Measurements from ENCODE around the gene S100A14.
"Not testable (repeated sequence)": the region's sequence is repeated elsewhere in the genome, so short reads cannot be mapped to it uniquely, and the experiment has no call there.

Gene S100A14

GRCh38 chr1:153614189-153614900, 1.8 kb downstream of the S100A14 start:
- DNase-seq = no peak

GRCh38 chr1:153613406-153613805, 2.7 kb downstream of the S100A14 start:
- no peak for DNase-seq

- no peak for DNase-seq
These were observed 3.3 kb downstream of the S100A14 start, which contains the start of gene S100A16 for GRCh38 chr1:153612755-153613331. S100A16 (minus strand) TSS chr1:153613137; CDS start chr1:153608151, 4,986 bp downstream.

GRCh38 chr1:153612111-153612754, 3.9 kb downstream of the S100A14 start:
- DNase-seq = no peak

GRCh38 chr1:153611356-153611755, 4.8 kb downstream of the S100A14 start:
- no peak for DNase-seq

GRCh38 chr1:153610811-153611301, 5.3 kb downstream of the S100A14 start:
- no peak for DNase-seq

GRCh38 chr1:153610334-153610733, 5.8 kb downstream of the S100A14 start:
- no peak for DNase-seq

- no peak for DNase-seq
These were observed 6.6 kb downstream of the S100A14 start for GRCh38 chr1:153609585-153609907.

- no peak for DNase-seq
These were observed 7.2 kb downstream of the S100A14 start for GRCh38 chr1:153608742-153609584.

- DNase-seq = no peak
These were observed 7.9 kb downstream of the S100A14 start for GRCh38 chr1:153608089-153608682.

- DNase-seq = no peak
These were observed 8.7 kb downstream of the S100A14 start for GRCh38 chr1:153607381-153607780.

GRCh38 chr1:153606194-153606593, 9.9 kb downstream of the S100A14 start:
- DNase-seq = no peak

GRCh38 chr1:153602749-153603148, 13.4 kb downstream of the S100A14 start:
- peak in 1 of 2 donors; percentile 20 for DNase-seq

GRCh38 chr1:153599847-153600246, 16.3 kb downstream of the S100A14 start:
- no peak for DNase-seq

GRCh38 chr1:153598309-153599172, 17.6 kb downstream of the S100A14 start:
- DNase-seq = peak in 1 of 2 donors; percentile 98

- peak in 1 of 2 donors; percentile 61 for DNase-seq
These were observed 18.9 kb downstream of the S100A14 start for GRCh38 chr1:153597206-153597605.

- DNase-seq = no peak
These were observed 23.4 kb downstream of the S100A14 start for GRCh38 chr1:153592748-153593147.

GRCh38 chr1:153588482-153588881, 27.6 kb downstream of the S100A14 start:
- DNase-seq = no peak

GRCh38 chr1:153588033-153588432, 28.1 kb downstream of the S100A14 start:
- not testable (repeated sequence) for DNase-seq

GRCh38 chr1:153587314-153587713, 28.8 kb downstream of the S100A14 start:
- DNase-seq = no peak

- no peak for DNase-seq
These were observed 29.8 kb downstream of the S100A14 start for GRCh38 chr1:153586347-153586746.

- DNase-seq = no peak
These were observed 31.1 kb downstream of the S100A14 start for GRCh38 chr1:153585006-153585405.
